ENCODE measurements around the gene ZNF264. TPM values are rescaled to one million over a fixed set of nuclear protein-coding genes. Genes with fewer than 3 reads are reported as not detected.

ZNF264 gene
- total RNA-seq, 2 experiments from 2014 or later, result 10.0 to 12.6 TPM

- no peaks in the 10 kb centered on the region for H3K79me2 ChIP-seq (ENCODE audit: insufficient read depth, low read depth, low read length)
- no TSS peak for BruUV-seq (replicated peaks)
- intact Hi-C loops (cut with micrococcal nuclease; ENCODE audit: unreplicated experiment), result no loop called here
- H3K36me3 ChIP-seq (ENCODE audit: insufficient read depth, low read length), result peaks cover 16% of the 10 kb centered on the region
- no peaks in the 10 kb centered on the region for H3K9me3 ChIP-seq (ENCODE audit: low read length)
- no peak overlapping the region for H3K4me3 ChIP-seq (ENCODE audit: low read depth, low read length, poor library complexity, severe bottlenecking)
- H3K27ac ChIP-seq (ENCODE audit: low read depth, low read length, poor library complexity, severe bottlenecking), result no peak overlapping the region
- no peaks in the 10 kb centered on the region for H3K9me2 ChIP-seq (ENCODE audit: insufficient read depth, low read length)
- no peak overlapping the region for H3K4me2 ChIP-seq (ENCODE audit: low read length)
- TF ChIP-seq EZH2phosphoT487 (IDR thresholded peaks at IDR 0.05; ENCODE audit: borderline replicate concordance, low read depth, low read length), result no peak
- TF ChIP-seq CTCF (conservative IDR thresholded peaks at IDR 0.05; ENCODE audit: low read length), result no peak
- POLR2A ChIA-PET, result interaction anchor here (0.7 kb wide), 1 partner anchor 41 kb away, joined by 3 read pairs; no protein-coding TSS in a partner anchor
- H2AFZ ChIP-seq (ENCODE audit: low read length), result no peak overlapping the region
- no peak for DNase-seq (ENCODE audit: low spot score)
- H4K20me1 ChIP-seq (ENCODE audit: insufficient read depth, low read length), result no peaks in the 10 kb centered on the region
- H3K4me1 ChIP-seq (ENCODE audit: insufficient read depth, low read length, poor library complexity, severe bottlenecking), result peaks cover 2% of the 10 kb centered on the region
- CTCF ChIA-PET (ENCODE audit: unreplicated experiment), result no interaction called here
These were observed 70.7 kb downstream of the ZNF264 start for GRCh38 chr19:57262044-57262443.

- no peak overlapping the region for H3K4me3 ChIP-seq (ENCODE audit: low read depth, low read length, poor library complexity, severe bottlenecking)
- no peak overlapping the region for H3K4me2 ChIP-seq (ENCODE audit: low read length)
- H3K79me2 ChIP-seq (ENCODE audit: insufficient read depth, low read depth, low read length), result no peaks in the 10 kb centered on the region
- no peaks in the 10 kb centered on the region for H3K9me3 ChIP-seq (ENCODE audit: low read length)
- peaks cover 6% of the 10 kb centered on the region for H3K4me1 ChIP-seq (ENCODE audit: insufficient read depth, low read length, poor library complexity, severe bottlenecking)
- H3K9me2 ChIP-seq (ENCODE audit: insufficient read depth, low read length), result no peaks in the 10 kb centered on the region
- intact Hi-C loops (cut with micrococcal nuclease; ENCODE audit: unreplicated experiment), result no loop called here
- CTCF ChIA-PET (ENCODE audit: unreplicated experiment), result no interaction called here
- DNase-seq (ENCODE audit: low spot score), result no peak
- H3K27ac ChIP-seq (ENCODE audit: low read depth, low read length, poor library complexity, severe bottlenecking), result no peak overlapping the region
- BruUV-seq (replicated peaks), result no TSS peak
- H2AFZ ChIP-seq (ENCODE audit: low read length), result no peak overlapping the region
- POLR2A ChIA-PET, result no interaction called here
- no peak for TF ChIP-seq CTCF (conservative IDR thresholded peaks at IDR 0.05; ENCODE audit: low read length)
- TF ChIP-seq EZH2phosphoT487 (IDR thresholded peaks at IDR 0.05; ENCODE audit: borderline replicate concordance, low read depth, low read length), result no peak
- peaks cover 17% of the 10 kb centered on the region for H3K36me3 ChIP-seq (ENCODE audit: insufficient read depth, low read length)
- no peaks in the 10 kb centered on the region for H4K20me1 ChIP-seq (ENCODE audit: insufficient read depth, low read length)
These were observed 72.0 kb downstream of the ZNF264 start for GRCh38 chr19:57263244-57263741.

GRCh38 chr19:57267291-57267690 is 76.0 kb downstream of the ZNF264 start:
- H3K9me2 ChIP-seq (ENCODE audit: insufficient read depth, low read length), result no peaks in the 10 kb centered on the region
- TF ChIP-seq CTCF (conservative IDR thresholded peaks at IDR 0.05; ENCODE audit: low read length), result no peak
- H3K27ac ChIP-seq (ENCODE audit: low read depth, low read length, poor library complexity, severe bottlenecking), result no peak overlapping the region
- no peak for DNase-seq (ENCODE audit: low spot score)
- H3K4me1 ChIP-seq (ENCODE audit: insufficient read depth, low read length, poor library complexity, severe bottlenecking), result peaks cover 29% of the 10 kb centered on the region
- intact Hi-C loops (cut with micrococcal nuclease; ENCODE audit: unreplicated experiment), result no loop called here
- POLR2A ChIA-PET, result no interaction called here
- H4K20me1 ChIP-seq (ENCODE audit: insufficient read depth, low read length), result no peaks in the 10 kb centered on the region
- H3K36me3 ChIP-seq (ENCODE audit: insufficient read depth, low read length), result peaks cover 11% of the 10 kb centered on the region; the same call in 1 of the 2 replicates
- no peak overlapping the region for H3K4me2 ChIP-seq (ENCODE audit: low read length)
- H3K9me3 ChIP-seq (ENCODE audit: low read length), result no peaks in the 10 kb centered on the region
- H3K79me2 ChIP-seq (ENCODE audit: insufficient read depth, low read depth, low read length), result no peaks in the 10 kb centered on the region
- H2AFZ ChIP-seq (ENCODE audit: low read length), result no peak overlapping the region
- no peak overlapping the region for H3K4me3 ChIP-seq (ENCODE audit: low read depth, low read length, poor library complexity, severe bottlenecking)
- CTCF ChIA-PET (ENCODE audit: unreplicated experiment), result no interaction called here
- BruUV-seq (replicated peaks), result no TSS peak
